ENCODE data around the gene MAP2K2. TPM values are rescaled to one million over a fixed set of nuclear protein-coding genes. Genes with fewer than 3 reads are reported as not detected.

The MAP2K2 gene
- polyA plus RNA-seq, 1 donor from 2014 or later, result 95.5 TPM

DNA sequence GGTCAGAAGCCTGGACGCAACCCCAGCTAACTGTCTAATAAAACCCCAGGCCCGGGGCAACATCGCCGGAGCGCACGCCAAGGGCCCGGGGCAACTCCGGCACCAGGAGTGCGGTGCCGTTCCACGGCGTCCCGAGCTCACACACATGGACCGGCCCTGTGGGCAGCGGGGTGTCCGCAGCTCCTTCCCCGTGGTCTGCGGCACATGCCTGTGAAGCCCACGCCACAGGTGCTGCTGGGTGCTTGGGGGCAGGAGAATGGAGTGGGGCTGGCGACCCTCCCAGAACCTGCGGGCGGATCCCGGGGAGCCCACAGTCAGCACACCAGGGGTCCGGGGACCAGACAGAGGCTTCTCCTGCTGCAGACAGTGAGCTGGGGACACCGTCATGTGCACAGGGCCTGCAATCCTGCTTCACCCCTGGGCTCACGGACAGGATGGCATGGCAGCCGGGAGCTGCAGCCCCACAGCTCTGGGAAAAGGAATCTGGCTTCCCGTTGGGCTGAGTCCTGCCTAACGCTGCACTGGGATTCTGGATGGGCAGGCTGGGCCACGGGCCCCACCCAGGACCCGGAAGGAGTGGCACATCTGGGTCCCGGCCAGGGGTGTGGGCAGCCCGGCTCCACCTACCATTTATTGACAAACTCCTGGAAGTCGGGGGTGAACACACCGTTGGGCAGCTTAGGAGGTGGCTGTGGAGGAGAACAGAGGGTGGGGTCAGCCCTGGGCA lies 29.0 kb downstream of the MAP2K2 start:
- H3K36me3 ChIP-seq (ENCODE audit: insufficient read depth, low read length), result no peaks in the 10 kb centered on the region

GRCh38 chr19:4094291-4094690 lies 29.6 kb downstream of the MAP2K2 start:
- H3F3A ChIP-seq (ENCODE audit: insufficient read depth, low read length, poor library complexity, severe bottlenecking), result no peaks in the 10 kb centered on the region
- H3K27ac ChIP-seq (ENCODE audit: low read length), result no peak overlapping the region
- no peaks in the 10 kb centered on the region for H4K20me1 ChIP-seq (ENCODE audit: insufficient read depth)
- no peaks in the 10 kb centered on the region for H3K27me3 ChIP-seq (ENCODE audit: insufficient read depth, low read depth, low read length)
- no peak overlapping the region for H3K4me2 ChIP-seq (ENCODE audit: low read length)
- no peak overlapping the region for H3K9ac ChIP-seq (ENCODE audit: low read length)
- H2AFZ ChIP-seq (ENCODE audit: low read depth, low read length), result no peak overlapping the region
- H3K9me2 ChIP-seq (ENCODE audit: insufficient read depth, low read length), result no peaks in the 10 kb centered on the region
- H3K4me3 ChIP-seq (ENCODE audit: low read length), result no peak overlapping the region
- H3K79me2 ChIP-seq (replicated peaks; ENCODE audit: insufficient read depth, low read length), result no peaks in the 10 kb centered on the region
- H3K36me3 ChIP-seq (ENCODE audit: insufficient read depth, low read length), result no peaks in the 10 kb centered on the region
- H3K9me3 ChIP-seq (ENCODE audit: low read length), result no peaks in the 10 kb centered on the region
- TF ChIP-seq TAF1 (IDR thresholded peaks at IDR 0.05; ENCODE audit: low read depth) (no peak), REST (IDR thresholded peaks at IDR 0.05; ENCODE audit: borderline replicate concordance) (no peak), POLR2AphosphoS5 (IDR thresholded peaks at IDR 0.05) (no peak), EZH2 (IDR thresholded peaks at IDR 0.05; ENCODE audit: borderline replicate concordance, insufficient read depth, low read length, poor library complexity, severe bottlenecking) (no peak), MXI1 (conservative IDR thresholded peaks at IDR 0.05; ENCODE audit: poor library complexity, severe bottlenecking) (no peak), EP300 (conservative IDR thresholded peaks at IDR 0.05; ENCODE audit: poor library complexity, severe bottlenecking) (no peak)
- TF ChIP-seq, protein P1, sequence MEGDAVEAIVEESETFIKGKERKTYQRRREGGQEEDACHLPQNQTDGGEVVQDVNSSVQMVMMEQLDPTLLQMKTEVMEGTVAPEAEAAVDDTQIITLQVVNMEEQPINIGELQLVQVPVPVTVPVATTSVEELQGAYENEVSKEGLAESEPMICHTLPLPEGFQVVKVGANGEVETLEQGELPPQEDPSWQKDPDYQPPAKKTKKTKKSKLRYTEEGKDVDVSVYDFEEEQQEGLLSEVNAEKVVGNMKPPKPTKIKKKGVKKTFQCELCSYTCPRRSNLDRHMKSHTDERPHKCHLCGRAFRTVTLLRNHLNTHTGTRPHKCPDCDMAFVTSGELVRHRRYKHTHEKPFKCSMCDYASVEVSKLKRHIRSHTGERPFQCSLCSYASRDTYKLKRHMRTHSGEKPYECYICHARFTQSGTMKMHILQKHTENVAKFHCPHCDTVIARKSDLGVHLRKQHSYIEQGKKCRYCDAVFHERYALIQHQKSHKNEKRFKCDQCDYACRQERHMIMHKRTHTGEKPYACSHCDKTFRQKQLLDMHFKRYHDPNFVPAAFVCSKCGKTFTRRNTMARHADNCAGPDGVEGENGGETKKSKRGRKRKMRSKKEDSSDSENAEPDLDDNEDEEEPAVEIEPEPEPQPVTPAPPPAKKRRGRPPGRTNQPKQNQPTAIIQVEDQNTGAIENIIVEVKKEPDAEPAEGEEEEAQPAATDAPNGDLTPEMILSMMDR (IDR thresholded peaks at IDR 0.05; ENCODE audit: poor library complexity, severe bottlenecking), result no peak

More for the DNA sequence above, 29.0 kb downstream of the MAP2K2 start:
- H3K9me3 ChIP-seq (ENCODE audit: low read length), result no peaks in the 10 kb centered on the region
- H3K9ac ChIP-seq (ENCODE audit: low read length), result no peak overlapping the region
- no peaks in the 10 kb centered on the region for H3F3A ChIP-seq (ENCODE audit: insufficient read depth, low read length, poor library complexity, severe bottlenecking)
- no peak overlapping the region for H3K27ac ChIP-seq (ENCODE audit: low read length)
- no peaks in the 10 kb centered on the region for H3K79me2 ChIP-seq (replicated peaks; ENCODE audit: insufficient read depth, low read length)
- H3K4me2 ChIP-seq (ENCODE audit: low read length), result no peak overlapping the region
- no peaks in the 10 kb centered on the region for H3K27me3 ChIP-seq (ENCODE audit: insufficient read depth, low read depth, low read length)
- no peaks in the 10 kb centered on the region for H4K20me1 ChIP-seq (ENCODE audit: insufficient read depth)
- no peak overlapping the region for H2AFZ ChIP-seq (ENCODE audit: low read depth, low read length)
- TF ChIP-seq REST (IDR thresholded peaks at IDR 0.05; ENCODE audit: borderline replicate concordance) (no peak), TAF1 (IDR thresholded peaks at IDR 0.05; ENCODE audit: low read depth) (no peak), EZH2 (IDR thresholded peaks at IDR 0.05; ENCODE audit: borderline replicate concordance, insufficient read depth, low read length, poor library complexity, severe bottlenecking) (no peak), SMC3 (conservative IDR thresholded peaks at IDR 0.05; ENCODE audit: poor library complexity) (no peak), MXI1 (conservative IDR thresholded peaks at IDR 0.05; ENCODE audit: poor library complexity, severe bottlenecking) (no peak), EP300 (conservative IDR thresholded peaks at IDR 0.05; ENCODE audit: poor library complexity, severe bottlenecking) (no peak), RAD21 (conservative IDR thresholded peaks at IDR 0.05) (no peak), POLR2AphosphoS5 (IDR thresholded peaks at IDR 0.05) (no peak)
- TF ChIP-seq, protein P1 (IDR thresholded peaks at IDR 0.05; ENCODE audit: poor library complexity, severe bottlenecking), result no peak
- no peaks in the 10 kb centered on the region for H3K9me2 ChIP-seq (ENCODE audit: insufficient read depth, low read length)
- no peak overlapping the region for H3K4me3 ChIP-seq (ENCODE audit: low read length)

Data from neural cell (in vitro differentiated cells).